GM03348 (cell line): ENCODE measurements around the gene PRSS57.

Source experiments
- DNase-seq: peaks from one replicate; pipeline ENCODE4 v3.0.0; 2012; ENCODE audit warnings: low spot score

PRSS57 gene

DNA sequence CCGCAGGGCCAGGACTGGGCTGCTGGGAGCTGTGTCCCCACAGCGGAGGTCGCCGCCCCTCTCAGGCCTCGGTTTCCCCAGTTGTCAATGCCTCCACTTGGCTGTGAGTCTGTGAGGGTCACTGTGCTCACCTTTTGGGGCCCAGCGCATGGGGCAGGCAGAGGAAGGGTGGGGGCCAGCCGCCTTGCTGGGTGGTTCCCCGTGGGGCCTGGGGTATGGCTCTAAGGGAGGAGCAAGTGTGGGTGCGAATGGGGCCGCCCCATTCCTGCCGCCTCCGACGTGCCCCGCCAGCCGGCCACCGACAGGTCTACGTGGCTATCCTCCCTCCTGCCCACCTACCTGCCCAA lies 56.4 kb downstream of the PRSS57 start:
- DNase-seq = no peak
